IPS-18a (cell line): ENCODE data around the gene MBL2.

ENCODE experiments used
- H3K27ac ChIP-seq: one replicate; pipeline ENCODE4 v1.5.1; 2013; ENCODE audit warnings: low read length
- H3K27me3 ChIP-seq: one replicate; pipeline ENCODE4 v1.6.1; 2013; ENCODE audit warnings: mild to moderate bottlenecking, low read length; ENCODE audit not compliant: control insufficient read depth, insufficient read depth
- H3K36me3 ChIP-seq: one replicate; pipeline ENCODE4 v1.6.1; 2013; ENCODE audit warnings: low read depth, low read length; ENCODE audit not compliant: control insufficient read depth
- H3K4me1 ChIP-seq: one replicate; pipeline ENCODE4 v1.6.1; 2013; ENCODE audit warnings: low read depth, low read length; ENCODE audit not compliant: control insufficient read depth
- H3K4me3 ChIP-seq: one replicate; pipeline ENCODE4 v1.5.1; 2013; ENCODE audit warnings: low read length
- H3K9ac ChIP-seq: one replicate; pipeline ENCODE4 v1.6.1; 2013; ENCODE audit warnings: mild to moderate bottlenecking, low read length, moderate library complexity
- H3K9me3 ChIP-seq: one replicate; pipeline ENCODE4 v1.6.1; 2013; ENCODE audit warnings: low read depth, low read length; ENCODE audit not compliant: control insufficient read depth

Gene MBL2

GRCh38 chr10:52772623-52773022, at the start of gene MBL2:
MBL2 (minus strand) TSS chr10:52772784; CDS start chr10:52771635, 1,149 bp downstream.
- Histone ChIP-seq H3K9me3 (no peaks in the 10 kb centered on the region), H3K4me3 (no peak within 1 kb of the TSS), H3K4me1 (no peaks in the 10 kb centered on the region), H3K36me3 (no peaks in the 10 kb centered on the region), H3K27me3 (no peaks in the 10 kb centered on the region), H3K9ac (no peak within 1 kb of the TSS), H3K27ac (no peak within 1 kb of the TSS)

- Histone ChIP-seq H3K27me3 (no peaks in the 10 kb centered on the region), H3K4me3 (no peak overlapping the region), H3K27ac (no peak overlapping the region), H3K9ac (no peak overlapping the region), H3K9me3 (no peaks in the 10 kb centered on the region), H3K4me1 (no peaks in the 10 kb centered on the region), H3K36me3 (no peaks in the 10 kb centered on the region)
Observed at GRCh38 chr10:52820309-52820708, 47.7 kb upstream of the MBL2 start.

DNA sequence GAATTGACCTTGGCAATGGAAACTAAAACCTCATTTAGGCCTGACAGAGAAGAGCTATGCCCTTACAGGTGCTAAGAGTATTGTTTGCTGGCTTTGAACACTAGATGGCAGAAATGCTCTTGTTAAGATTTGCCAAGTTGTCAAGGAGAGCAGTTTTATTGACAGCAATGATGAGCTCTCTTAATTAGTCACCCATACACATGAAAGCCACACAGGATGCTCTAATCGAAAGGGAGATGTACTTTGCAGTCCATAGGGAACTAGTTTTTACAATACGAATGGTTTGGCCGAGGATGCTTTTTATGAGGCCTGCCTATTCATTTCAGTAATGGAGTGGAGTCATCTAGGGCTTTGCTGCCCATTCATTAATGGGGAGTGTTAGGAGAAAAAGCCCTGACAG, 45.4 kb upstream of the MBL2 start:
- Histone ChIP-seq H3K27ac (no peak overlapping the region), H3K27me3 (no peaks in the 10 kb centered on the region), H3K4me1 (peaks cover 6% of the 10 kb centered on the region), H3K9me3 (no peaks in the 10 kb centered on the region), H3K36me3 (no peaks in the 10 kb centered on the region), H3K9ac (no peak overlapping the region), H3K4me3 (no peak overlapping the region)

GRCh38 chr10:52814506-52814905, 41.9 kb upstream of the MBL2 start:
- Histone ChIP-seq H3K36me3 (no peaks in the 10 kb centered on the region), H3K9ac (no peak overlapping the region), H3K4me1 (peaks cover 6% of the 10 kb centered on the region), H3K27me3 (no peaks in the 10 kb centered on the region), H3K4me3 (no peak overlapping the region), H3K9me3 (no peaks in the 10 kb centered on the region), H3K27ac (no peak overlapping the region)

DNA sequence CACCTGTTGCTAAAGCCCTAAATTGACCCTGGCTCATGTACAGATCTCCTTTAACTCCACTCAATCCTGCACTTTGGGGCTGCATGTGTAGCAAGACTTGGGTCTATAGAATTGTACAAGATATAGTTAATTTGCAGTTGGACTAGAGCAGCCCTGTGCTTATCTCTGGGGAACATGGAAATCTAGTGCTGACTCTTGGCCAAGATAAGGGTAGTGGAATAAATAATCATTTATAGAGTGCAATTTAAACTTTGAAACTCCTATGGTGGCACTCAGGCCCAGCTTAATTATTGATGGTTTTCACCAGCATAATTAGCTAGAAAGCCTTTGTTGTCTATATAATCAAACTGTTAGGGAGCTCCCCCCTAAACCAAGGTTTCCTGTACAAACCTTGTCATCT, 39.2 kb upstream of the MBL2 start:
- Histone ChIP-seq H3K9me3 (no peaks in the 10 kb centered on the region), H3K27me3 (no peaks in the 10 kb centered on the region), H3K4me1 (peaks cover 6% of the 10 kb centered on the region), H3K27ac (no peak overlapping the region), H3K9ac (no peak overlapping the region), H3K36me3 (no peaks in the 10 kb centered on the region), H3K4me3 (no peak overlapping the region)

DNA sequence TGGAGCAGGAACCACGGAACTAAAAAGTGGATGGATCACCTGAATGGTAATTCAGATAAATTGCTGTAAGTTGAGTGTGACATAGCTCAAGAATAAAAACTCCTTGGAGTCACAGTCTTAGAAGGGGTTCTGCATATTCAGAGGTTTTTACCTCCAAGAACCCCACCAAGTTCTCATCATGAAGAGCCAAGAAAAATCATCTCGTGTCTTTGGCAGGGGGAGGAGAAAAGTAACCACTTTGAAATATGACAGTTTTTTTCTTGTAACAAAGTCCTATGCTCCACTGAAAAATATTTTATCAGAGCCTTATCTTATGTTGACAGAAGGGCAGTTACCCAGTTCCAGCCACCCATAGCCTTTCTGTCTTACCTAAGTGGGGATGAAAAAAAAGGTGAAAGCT, 38.2 kb upstream of the MBL2 start:
- Histone ChIP-seq H3K9ac (no peak overlapping the region), H3K9me3 (no peaks in the 10 kb centered on the region), H3K27me3 (no peaks in the 10 kb centered on the region), H3K4me1 (peaks cover 6% of the 10 kb centered on the region), H3K36me3 (no peaks in the 10 kb centered on the region), H3K27ac (no peak overlapping the region), H3K4me3 (no peak overlapping the region)

- H3K27ac ChIP-seq: no peak overlapping the region
- no peak overlapping the region for H3K9ac ChIP-seq
- H3K9me3 ChIP-seq: no peaks in the 10 kb centered on the region
- H3K27me3 ChIP-seq: no peaks in the 10 kb centered on the region
- no peak overlapping the region for H3K4me3 ChIP-seq
- H3K4me1 ChIP-seq: no peaks in the 10 kb centered on the region
- H3K36me3 ChIP-seq: no peaks in the 10 kb centered on the region
Observed at GRCh38 chr10:52807803-52808202, 35.2 kb upstream of the MBL2 start.

DNA sequence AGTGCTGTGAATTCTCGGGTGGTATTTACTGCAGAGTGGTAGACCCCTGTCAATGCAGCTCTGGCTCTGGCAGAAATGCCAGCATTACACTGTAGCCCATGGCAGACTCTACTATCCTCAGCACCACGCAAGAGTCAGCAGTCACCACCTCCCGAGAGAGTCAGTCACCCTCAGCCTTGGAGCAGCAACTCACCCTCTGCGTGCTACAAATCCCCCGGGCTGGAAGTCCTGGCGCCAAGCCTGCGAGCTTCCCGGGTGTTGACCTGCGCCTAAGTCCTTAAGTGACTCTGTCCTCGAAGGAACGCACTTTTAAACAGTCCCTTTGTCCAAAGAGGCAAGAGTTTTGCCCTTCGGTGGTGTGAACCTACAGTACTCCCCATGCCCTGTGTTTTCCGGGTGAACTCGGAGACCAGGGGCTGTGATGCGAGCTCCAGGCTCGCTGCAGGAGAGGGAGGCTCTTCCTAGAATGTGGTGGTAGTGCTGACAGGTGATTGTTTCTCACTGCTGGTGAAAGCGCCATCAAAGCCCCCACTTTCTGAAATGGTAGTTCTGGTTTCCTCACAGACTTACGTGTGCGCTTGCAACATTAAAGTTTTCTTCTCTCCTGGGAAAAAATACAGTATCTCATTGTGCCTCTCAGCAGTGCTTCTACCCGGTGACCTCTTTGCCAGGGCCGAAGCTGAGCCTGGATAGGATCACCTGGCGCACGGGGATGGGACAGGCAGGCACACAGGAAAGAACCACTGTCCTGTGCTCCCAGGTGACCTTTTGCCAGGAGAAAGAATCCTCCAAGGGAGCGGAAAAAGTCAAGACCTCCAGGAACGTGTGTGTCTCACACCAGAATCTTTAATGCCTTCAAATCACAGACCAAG, 33.1 kb upstream of the MBL2 start:
- Histone ChIP-seq H3K4me3 (no peak overlapping the region), H3K27ac (no peak overlapping the region), H3K9me3 (no peaks in the 10 kb centered on the region), H3K27me3 (no peaks in the 10 kb centered on the region), H3K36me3 (no peaks in the 10 kb centered on the region), H3K9ac (no peak overlapping the region), H3K4me1 (no peaks in the 10 kb centered on the region)

GRCh38 chr10:52801947-52802346, 29.4 kb upstream of the MBL2 start:
- no peak overlapping the region for H3K27ac ChIP-seq
- no peaks in the 10 kb centered on the region for H3K4me1 ChIP-seq
- H3K36me3 ChIP-seq: no peaks in the 10 kb centered on the region
- no peaks in the 10 kb centered on the region for H3K9me3 ChIP-seq
- no peaks in the 10 kb centered on the region for H3K27me3 ChIP-seq
- H3K4me3 ChIP-seq: no peak overlapping the region
- H3K9ac ChIP-seq: no peak overlapping the region

DNA sequence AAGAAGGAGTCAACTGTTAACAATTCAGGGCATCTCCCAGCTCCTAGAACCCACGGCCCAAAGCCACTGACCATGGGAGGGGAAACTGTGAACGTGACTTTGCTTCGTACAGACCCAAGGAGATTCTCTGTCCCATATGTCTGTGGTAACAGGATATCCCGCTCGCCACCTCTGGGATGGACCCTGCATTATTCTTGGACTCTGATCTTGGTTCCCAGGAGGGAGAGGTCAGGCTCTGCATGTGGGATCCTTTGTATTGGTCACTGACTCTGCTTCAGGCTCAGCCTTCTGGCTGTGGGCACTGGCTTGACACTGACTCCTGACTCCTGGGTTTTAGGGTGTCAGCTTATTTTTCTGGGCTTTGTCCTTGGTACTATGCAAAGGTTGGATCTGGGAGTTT, 13.5 kb upstream of the MBL2 start:
- Histone ChIP-seq H3K9ac (no peak overlapping the region), H3K36me3 (no peaks in the 10 kb centered on the region), H3K9me3 (no peaks in the 10 kb centered on the region), H3K4me1 (no peaks in the 10 kb centered on the region), H3K27ac (no peak overlapping the region), H3K4me3 (no peak overlapping the region), H3K27me3 (no peaks in the 10 kb centered on the region)

DNA sequence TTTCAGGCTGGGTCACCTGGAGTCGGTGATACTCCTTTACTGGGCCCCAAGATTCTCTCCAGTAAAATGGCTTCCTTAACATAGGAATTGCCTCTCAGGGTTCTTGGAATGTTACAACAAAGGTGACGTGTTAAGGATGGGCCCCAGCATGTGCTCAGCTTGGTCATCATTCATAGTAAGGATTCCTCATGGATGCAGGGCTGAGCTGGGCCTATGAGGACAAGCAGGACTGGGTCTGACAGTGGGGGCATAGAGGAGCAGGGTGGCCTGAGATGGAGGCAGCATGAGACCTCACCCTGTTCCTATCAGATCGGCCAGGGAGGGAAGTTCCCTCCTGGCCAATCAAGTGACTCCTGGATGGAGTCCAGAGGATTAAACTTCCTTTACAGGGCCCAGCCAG, 12.8 kb upstream of the MBL2 start:
- H3K27me3 ChIP-seq: no peaks in the 10 kb centered on the region
- no peaks in the 10 kb centered on the region for H3K9me3 ChIP-seq

GRCh38 chr10:52783726-52784125, 11.1 kb upstream of the MBL2 start:
- no peak overlapping the region for H3K27ac ChIP-seq
- no peak overlapping the region for H3K9ac ChIP-seq
- H3K36me3 ChIP-seq: no peaks in the 10 kb centered on the region
- no peak overlapping the region for H3K4me3 ChIP-seq
- no peaks in the 10 kb centered on the region for H3K9me3 ChIP-seq
- H3K27me3 ChIP-seq: no peaks in the 10 kb centered on the region
- no peaks in the 10 kb centered on the region for H3K4me1 ChIP-seq

More for the DNA sequence above, 12.8 kb upstream of the MBL2 start:
- no peaks in the 10 kb centered on the region for H3K4me1 ChIP-seq
- no peaks in the 10 kb centered on the region for H3K36me3 ChIP-seq
- no peak overlapping the region for H3K27ac ChIP-seq
- H3K9ac ChIP-seq: no peak overlapping the region
- H3K4me3 ChIP-seq: no peak overlapping the region
